Ovary (tissue), 9 donors: Measurements from ENCODE around the gene COPZ1. TPM values are rescaled to one million over a fixed set of nuclear protein-coding genes. Genes with fewer than 3 reads are reported as not detected.

Experiments used
- DNase-seq, 5 donors: peaks; one replicate each; pipeline ENCODE4 v3.0.0-alpha.2; 2019 to 2020
- H3K27ac ChIP-seq, 2 donors: fragments of 200-600 bp; one replicate each; pipeline versions ENCODE4 v1.5.1 to v1.8.0; 2019 to 2022
- H3K27me3 ChIP-seq: fragments of 200-600 bp; one replicate; pipeline ENCODE4 v1.8.0; 2022
- H3K36me3 ChIP-seq: fragments of 200-600 bp; sonication (generic); one replicate; pipeline ENCODE4 v1.5.1; 2019
- H3K4me1 ChIP-seq: one replicate; pipeline ENCODE4 v1.8.1; 2013; ENCODE audit warnings: mild to moderate bottlenecking, moderate library complexity; ENCODE audit not compliant: insufficient read depth
- H3K4me3 ChIP-seq: fragments of 200-600 bp; sonication (generic); one replicate; pipeline ENCODE4 v1.5.1; 2017
- H3K9me3 ChIP-seq, 2 donors: fragments of 200-600 bp in 1 of 2; sonication (generic) in 1 of 2; one replicate each; pipeline versions ENCODE4 v1.5.1 to v1.8.1; 2013 to 2019; ENCODE audit warnings: mild to moderate bottlenecking in 1 of 2, moderate library complexity in 1 of 2
- CTCF ChIP-seq, 3 donors: fragments of 450-650 bp in 2 of 3; fragments of 200-600 bp in 1 of 3; IDR thresholded peaks; one replicate each; pipeline versions ENCODE4 v1.5.1 to v1.8.0; 2016 to 2022; ENCODE audit warnings: antibody characterized with exemption in 3 of 3, mild to moderate bottlenecking in 1 of 3
- EP300 ChIP-seq: sonication (generic); formaldehyde crosslinking; IDR thresholded peaks from one replicate; pipeline ENCODE4 v1.6.1; 2017; ENCODE audit warnings: antibody characterized with exemption
- POLR2A ChIP-seq: fragments of 450-650 bp; IDR thresholded peaks from one replicate; pipeline ENCODE4 v1.6.1; 2017; ENCODE audit warnings: antibody characterized with exemption, mild to moderate bottlenecking, moderate library complexity
- WGBS, 3 donors: extraction: QIAGEN DNeasy Blood & Tissue Kit in 1 of 3; methylation state at CpG; one replicate each; pipeline versions ENCODE4 v1.1.5 to v1.1.7; 2013 to 2017; 5-methylcytosine and 5-hydroxymethylcytosine counted together
- intact Hi-C, 4 donors: fragments of 100-400 bp; cut with DNase I; formaldehyde crosslinking; loops; one replicate each; pipeline versions ENCODE4 v1.11.0 to v1.15.1; 2022 to 2023
- polyA plus RNA-seq, 2 donors: library from polyadenylated mRNA; stranded (reverse); fragments of 200-250 nt in 1 of 2; fragments of 350-450 nt in 1 of 2; fragmentation: Illumina TruSeq in 1 of 2; extraction: RNeasy Lipid Tissue Mini Kit (QIAGEN cat#74804) in 1 of 2; gene quantifications; one replicate each; pipeline ENCODE4 v1.2.3, GENCODE V29; 2013 to 2014
- total RNA-seq, 7 donors: library from RNA; depleted of rRNA in 2 of 7; stranded (reverse); fragments of >200 nt in 2 of 7; fragmentation: NEBNext Ultra II Directional in 3 of 7; extraction: Animal tissue kit (Norgen Biotek cat#: 25700) in 3 of 7; gene quantifications; one replicate each; pipeline versions ENCODE4 v1.1.0 to v1.2.4, GENCODE V29; 2016 to 2023
- donor health status: DM: no; HTN: no; CAD: no; lungs with moderate emphysema.
- donor health status: DM: no; HTN: no; CAD: no.
- donor health status: Bipolar disorder and iron deficiency.
- donor health status: DM: yes; HTN: yes; CAD: no.
- donor health status: DM: no; HTN: no; CAD: no.
- donor health status: DM: yes; HTN: yes; CAD: no.

The COPZ1 gene
- total and polyA plus RNA-seq, 9 donors: 41.7 to 219 (median 108) TPM

- no peak for TF ChIP-seq EP300
- TF ChIP-seq CTCF (IDR thresholded peaks at IDR 0.05): no peak
- TF ChIP-seq POLR2A: no peak
- no peaks in the 10 kb centered on the region for H3K9me3 ChIP-seq
- no peak overlapping the region for H3K27ac ChIP-seq
- no peak for DNase-seq
- WGBS, 3 donors: 83 to 86% (median 85%) methylated on average over 7 of the region's 7 CpGs
- H3K4me1 ChIP-seq: peaks cover 7% of the 10 kb centered on the region
- intact Hi-C loops: no loop called here
- H3K4me3 ChIP-seq: no peak overlapping the region
- no peaks in the 10 kb centered on the region for H3K36me3 ChIP-seq
- no peaks in the 10 kb centered on the region for H3K27me3 ChIP-seq
These were observed 65.3 kb downstream of the COPZ1 start for GRCh38 chr12:54390176-54390667.

GRCh38 chr12:54390668-54391551, 66.0 kb downstream of the COPZ1 start:
- 16 to 17% (median 17%) methylated on average over 44 to 51 of the region's 51 CpGs for WGBS, 3 donors
- Histone ChIP-seq H3K4me3 (peak overlapping the region; percentile 38), H3K9me3 (no peaks in the 10 kb centered on the region), H3K36me3 (no peaks in the 10 kb centered on the region), H3K4me1 (peaks cover 2% of the 10 kb centered on the region), H3K27me3 (no peaks in the 10 kb centered on the region), H3K27ac (peak overlapping the region in 1 of 2 donors; percentile 36)
- TF ChIP-seq EP300 (no peak), CTCF (IDR thresholded peaks at IDR 0.05) (no peak), POLR2A (no peak)
- peak; percentile 60 to 68 (median 63) for DNase-seq
- intact Hi-C loops: no loop called here

GRCh38 chr12:54392485-54393206, 67.7 kb downstream of the COPZ1 start:
- Histone ChIP-seq H3K27ac (no peak overlapping the region), H3K4me3 (no peak overlapping the region), H3K9me3 (no peaks in the 10 kb centered on the region), H3K4me1 (peaks cover 2% of the 10 kb centered on the region), H3K27me3 (no peaks in the 10 kb centered on the region), H3K36me3 (no peaks in the 10 kb centered on the region)
- 87 to 88% (median 88%) methylated on average over 8 of the region's 8 CpGs for WGBS, 3 donors
- intact Hi-C loops: no loop called here
- no peak for TF ChIP-seq CTCF (IDR thresholded peaks at IDR 0.05)
- TF ChIP-seq EP300: no peak
- TF ChIP-seq POLR2A: no peak
- DNase-seq: no peak

- H3K4me3 ChIP-seq: no peak overlapping the region
- WGBS, 3 donors: 59 to 66% (median 62%) methylated on average over 6 of the region's 6 CpGs
- DNase-seq: no peak
- H3K36me3 ChIP-seq: no peaks in the 10 kb centered on the region
- intact Hi-C loops: no loop called here
- no peaks in the 10 kb centered on the region for H3K27me3 ChIP-seq
- H3K27ac ChIP-seq: no peak overlapping the region
- no peaks in the 10 kb centered on the region for H3K9me3 ChIP-seq
- TF ChIP-seq CTCF (IDR thresholded peaks at IDR 0.05): no peak
- no peak for TF ChIP-seq EP300
- TF ChIP-seq POLR2A: no peak
- peaks cover 2% of the 10 kb centered on the region for H3K4me1 ChIP-seq
These were observed 68.3 kb downstream of the COPZ1 start for GRCh38 chr12:54393207-54393609.
